A549 (cell line): ENCODE measurements around the gene PPP1R15A. TPM values are rescaled to one million over a fixed set of nuclear protein-coding genes. Genes with fewer than 3 reads are reported as not detected.

ENCODE experiments used
- ATAC-seq, 2 experiments: fragments of 200-7000 bp in 1 of 2; fragments of >200 bp in 1 of 2; cut with Nextera tagmentation in 1 of 2; cut with Tn5 transposase in 1 of 2; 3 replicates each; pipeline versions ENCODE4 v1.8.0 to v1.9.1; 2018 to 2020; ENCODE audit warnings: mild to moderate bottlenecking in 1 of 2, moderate library complexity in 1 of 2
- CTCF ChIA-PET: fragments of 300-600 bp; sonication (Branson Sonifier 250); formaldehyde crosslinking; extraction: SDS; loops from one replicate; lab custom pipeline; 2021; ENCODE audit warnings: antibody characterized with exemption, inconsistent platforms; lab: Yijun Ruan, JAX
- POLR2A ChIA-PET: fragments of 350-600 bp; formaldehyde crosslinking; extraction: SDS; loops from one replicate; lab custom pipeline; 2021; ENCODE audit warnings: antibody characterized with exemption, inconsistent platforms; lab: Yijun Ruan, JAX
- DNase-seq, 2 experiments: peaks; one replicate each; pipeline versions ENCODE4 v3.0.0 to v3.0.0-alpha.2; 2011 to 2016; ENCODE audit warnings: low read depth in 1 of 2, low spot score in 1 of 2
- FAIRE-seq: peaks from 2 replicates; lab custom pipeline; 2011; peaks lifted over from hg19 to GRCh38; lab: Jason Lieb, UNC
- H3K27ac ChIP-seq, 2 experiments: fragments of >200 bp; sonication (Bioruptor Twin); formaldehyde crosslinking; 3 replicates each; pipeline ENCODE4 v1.5.1; 2016 to 2017
- H3K4me1 ChIP-seq: fragments of >200 bp; sonication (Bioruptor Twin); formaldehyde crosslinking; 3 replicates; pipeline ENCODE4 v1.6.1; 2016
- H3K4me2 ChIP-seq: fragments of >200 bp; sonication (Bioruptor Twin); formaldehyde crosslinking; 3 replicates; pipeline ENCODE4 v1.6.1; 2016
- H3K4me3 ChIP-seq: fragments of >200 bp; sonication (Bioruptor Twin); formaldehyde crosslinking; 3 replicates; pipeline ENCODE4 v1.5.1; 2016
- H3K9me3 ChIP-seq: fragments of >200 bp; sonication (Bioruptor Twin); formaldehyde crosslinking; 3 replicates; pipeline ENCODE4 v1.6.1; 2016
- BHLHE40 ChIP-seq: IDR thresholded peaks from 2 replicates; pipeline ENCODE4 v1.6.1; 2012; ENCODE audit warnings: low read depth, low read length, inconsistent platforms
- CBX2 ChIP-seq: fragments of 200-600 bp; sonication (generic); IDR thresholded peaks from 2 replicates; pipeline ENCODE4 v1.6.1; 2016; ENCODE audit warnings: low read depth, mild to moderate bottlenecking, borderline replicate concordance
- CEBPB ChIP-seq, 2 experiments: fragments of >200 bp in 1 of 2; sonication (Bioruptor Twin) in 1 of 2; formaldehyde crosslinking in 1 of 2; IDR thresholded peaks; 2 replicates each; pipeline ENCODE4 v1.6.1; 2012 to 2016
- EHF ChIP-seq: fragments of 250-450 bp; sonication (Bioruptor Pico); IDR thresholded peaks from 2 replicates; pipeline ENCODE4 v1.5.0; 2020; ENCODE audit warnings: mild to moderate bottlenecking
- FOSB ChIP-seq: fragments of 250-450 bp; sonication (Bioruptor Pico); IDR thresholded peaks from 2 replicates; pipeline ENCODE4 v1.5.0; 2020; ENCODE audit warnings: mild to moderate bottlenecking, moderate library complexity
- FOSL2 ChIP-seq, 2 experiments: fragments of 450-650 bp in 1 of 2; fragments of >200 bp in 1 of 2; sonication (Bioruptor Twin) in 1 of 2; formaldehyde crosslinking; IDR thresholded peaks; 2 replicates each; pipeline versions ENCODE4 v1.5.0 to v1.6.1; 2016 to 2020; ENCODE audit warnings: mild to moderate bottlenecking in 1 of 2, moderate library complexity in 1 of 2
- HEYL ChIP-seq: fragments of 250-450 bp; sonication (Bioruptor Pico); IDR thresholded peaks from 2 replicates; pipeline ENCODE4 v1.8.0; 2021; ENCODE audit warnings: mild to moderate bottlenecking, moderate library complexity
- HMGXB4 ChIP-seq: fragments of 250-450 bp; sonication (Bioruptor Pico); IDR thresholded peaks from 2 replicates; pipeline ENCODE4 v1.5.0; 2021; ENCODE audit warnings: mild to moderate bottlenecking, moderate library complexity, borderline replicate concordance
- HOXA7 ChIP-seq: fragments of 250-450 bp; sonication (Bioruptor Pico); IDR thresholded peaks from 2 replicates; pipeline ENCODE4 v1.5.0; 2020; ENCODE audit warnings: mild to moderate bottlenecking, moderate library complexity
- HOXB13 ChIP-seq: fragments of 250-450 bp; sonication (Bioruptor Pico); IDR thresholded peaks from 2 replicates; pipeline ENCODE4 v1.5.0; 2020; ENCODE audit warnings: low read depth, mild to moderate bottlenecking, moderate library complexity
- JUN ChIP-seq, 2 experiments: fragments of >200 bp; sonication (Bioruptor Twin); formaldehyde crosslinking; IDR thresholded peaks; 2 replicates in 1 of 2; 3 replicates in 1 of 2; pipeline ENCODE4 v1.6.1; 2016 to 2017
- JUNB ChIP-seq: fragments of >200 bp; sonication (Bioruptor Twin); formaldehyde crosslinking; IDR thresholded peaks from 2 replicates; pipeline ENCODE4 v1.6.1; 2016
- MAZ ChIP-seq: fragments of 150-350 bp; IDR thresholded peaks from 2 replicates; pipeline ENCODE4 v1.6.1; 2014; ENCODE audit warnings: antibody characterized with exemption, low read depth, low read length, borderline replicate concordance
- POLR2AphosphoS2 ChIP-seq: conservative IDR thresholded peaks from 2 replicates; pipeline ENCODE4 v1.6.1; 2012; ENCODE audit warnings: low read length, improper control_type of control experiment, inconsistent platforms
- RARB ChIP-seq: fragments of 250-450 bp; sonication (Bioruptor Pico); IDR thresholded peaks from 2 replicates; pipeline ENCODE4 v1.8.0; 2021; ENCODE audit warnings: mild to moderate bottlenecking, moderate library complexity
- REST ChIP-seq: fragments of 200-600 bp; sonication (generic); IDR thresholded peaks from 2 replicates; pipeline ENCODE4 v1.6.1; 2016; ENCODE audit warnings: antibody characterized with exemption, mild to moderate bottlenecking, moderate library complexity
- RFX5 ChIP-seq: fragments of 450-650 bp; IDR thresholded peaks from 2 replicates; pipeline ENCODE4 v1.7.1; 2014; ENCODE audit warnings: antibody characterized with exemption, mild to moderate bottlenecking, moderate library complexity
- SMC3 ChIP-seq: fragments of >200 bp; sonication (Bioruptor Twin); formaldehyde crosslinking; IDR thresholded peaks from 3 replicates; pipeline ENCODE4 v1.6.1; 2018; ENCODE audit warnings: inconsistent platforms
- SREBF2 ChIP-seq: fragments of 450-650 bp; IDR thresholded peaks from 2 replicates; pipeline ENCODE4 v1.6.1; 2014; ENCODE audit warnings: mild to moderate bottlenecking, moderate library complexity
- TFCP2L1 ChIP-seq: fragments of 250-450 bp; sonication (Bioruptor Pico); IDR thresholded peaks from 2 replicates; pipeline ENCODE4 v1.5.0; 2021; ENCODE audit warnings: mild to moderate bottlenecking
- TP53 ChIP-seq: fragments of 250-450 bp; sonication (Bioruptor Pico); IDR thresholded peaks from 2 replicates; pipeline ENCODE4 v1.5.0; 2021; ENCODE audit warnings: mild to moderate bottlenecking, moderate library complexity
- ZFP36 ChIP-seq: fragments of 450-650 bp; IDR thresholded peaks from 2 replicates; pipeline ENCODE4 v1.6.1; 2014; ENCODE audit warnings: borderline replicate concordance; ENCODE audit not compliant: partially characterized antibody
- ZSCAN20 ChIP-seq: fragments of 250-450 bp; sonication (Bioruptor Pico); IDR thresholded peaks from 2 replicates; pipeline ENCODE4 v1.8.0; 2022; ENCODE audit warnings: mild to moderate bottlenecking, moderate library complexity
- WGBS: methylation state at CpG from one replicate; pipeline ENCODE4 v1.1.6; 2017; ENCODE audit errors: missing lambda C conversion rate; 5-methylcytosine and 5-hydroxymethylcytosine counted together
- polyA plus RNA-seq, 4 experiments: library from polyadenylated mRNA; depleted of rRNA in 3 of 4; stranded (reverse); fragments of >200 nt; fragmentation: RNase III in 1 of 4; extraction: RNeasy Plus Mini Kit Qiagen cat#74134 plus additional on column Dnase treatment in 1 of 4; gene quantifications; 2 replicates in 3 of 4; 3 replicates in 1 of 4; pipeline ENCODE4 v1.2.3, GENCODE V29; 2011 to 2017

PPP1R15A gene
- polyA plus RNA-seq, 2 of the 4 experiments (the other 2 are of a cell fraction): 29.7 to 74.2 TPM

GRCh38 chr19:48877855-48878195 is 5.6 kb downstream of the PPP1R15A start:
- no peak for DNase-seq
- H3K27ac ChIP-seq: no peak overlapping the region
- no peak for ATAC-seq
- CTCF ChIA-PET: interaction anchor here (0.7 to 13.7 kb wide), 6 partner anchors 22 to 202 kb away, joined by 3 to 121 read pairs (median 4); partner anchors contain the start of genes BAX and NUCB1
- no peak for FAIRE-seq
- TF ChIP-seq FOSL2 (IDR thresholded peaks at IDR 0.05): no peak
- TF ChIP-seq FOSL2 (CRISPR knock-in tag; IDR thresholded peaks at IDR 0.05): peak; percentile 2; the same call in 1 of the 2 replicates
- 0 out of 2 replicates have a peak, but pooled peaks have one; percentile 29 for TF ChIP-seq TP53
- no peak for TF ChIP-seq SMC3
- TF ChIP-seq HOXA7: 0 out of 2 replicates have a peak, but pooled peaks have one; percentile 14
- TF ChIP-seq RARB (CRISPR knock-in tag): peak; percentile 62
- TF ChIP-seq, all 56 proteins: peak for 4
- Histone ChIP-seq H3K4me2 (no peak overlapping the region), H3K4me1 (peaks cover 22% of the 10 kb centered on the region), H3K4me3 (no peak overlapping the region), H3K9me3 (no peaks in the 10 kb centered on the region)
- POLR2A ChIA-PET: no interaction called here
- WGBS: 93% methylated on average over 6 of the region's 6 CpGs

GRCh38 chr19:48878196-48879024 is 6.2 kb downstream of the PPP1R15A start:
- Histone ChIP-seq H3K27ac (no peak overlapping the region), H3K4me1 (peaks cover 22% of the 10 kb centered on the region), H3K4me3 (no peak overlapping the region)
- FAIRE-seq: no peak
- POLR2A ChIA-PET: interaction anchor here (0.5 to 1.7 kb wide), 4 partner anchors 20 to 150 kb away, joined by 3 to 7 read pairs (median 4); partner anchors contain the start of genes BAX and TULP2
- TF ChIP-seq CEBPB (IDR thresholded peaks at IDR 0.05): no peak
- peak; percentile 94 for TF ChIP-seq TFCP2L1
- no peak for TF ChIP-seq HOXB13 (CRISPR knock-in tag)
- peak; percentile 72; the same call in 1 of the 2 replicates for TF ChIP-seq FOSB
- peak; percentile 66 for TF ChIP-seq RARB (CRISPR knock-in tag)
- TF ChIP-seq SREBF2: no peak
- TF ChIP-seq ZFP36: no peak
- peak; percentile 94 for TF ChIP-seq HOXA7
- TF ChIP-seq RFX5: no peak
- TF ChIP-seq REST: peak; percentile 14; the same call in 1 of the 2 replicates
- peak; percentile 88; the same call in 1 of the 2 replicates for TF ChIP-seq TP53
- TF ChIP-seq POLR2AphosphoS2: peak; percentile 92
- no peak; the same call in 1 of the 2 replicates for TF ChIP-seq HEYL (CRISPR knock-in tag)
- no peak for TF ChIP-seq BHLHE40
- no peak for TF ChIP-seq JUNB
- TF ChIP-seq MAZ: peak; percentile 60; the same call in 1 of the 2 replicates
- no peak for TF ChIP-seq JUN (IDR thresholded peaks at IDR 0.05)
- TF ChIP-seq EHF: no peak; the same call in 1 of the 2 replicates
- TF ChIP-seq CBX2: no peak
- TF ChIP-seq ZSCAN20: 0 out of 2 replicates have a peak, but pooled peaks have one; percentile 17
- TF ChIP-seq HMGXB4 (CRISPR knock-in tag): peak; percentile 75; the same call in 1 of the 2 replicates
- TF ChIP-seq, all 56 proteins: peak for 10
- ATAC-seq: peak in 1 of 2 experiments; percentile 0; a peak in 1 of 6 replicates
- Histone ChIP-seq H3K9me3 (no peaks in the 10 kb centered on the region), H3K4me2 (no peak overlapping the region)
- CTCF ChIA-PET: interaction anchor here (0.7 to 13.7 kb wide), 8 partner anchors 22 to 115 kb away, joined by 3 to 121 read pairs (median 4); partner anchors contain the start of genes BAX, GYS1, NUCB1 and RUVBL2
- 89% methylated on average over 11 of the region's 11 CpGs for WGBS
- DNase-seq: peak in 1 of 2 experiments; percentile 51
